ENCODE results near the gene GIGYF1.
A peak's percentile ranks its signal among the peaks of the same experiment; 100 is the strongest.
"Not testable (repeated sequence)": the region's sequence is repeated elsewhere in the genome, so short reads cannot be mapped to it uniquely, and the experiment has no call there.

GIGYF1 gene

DNA sequence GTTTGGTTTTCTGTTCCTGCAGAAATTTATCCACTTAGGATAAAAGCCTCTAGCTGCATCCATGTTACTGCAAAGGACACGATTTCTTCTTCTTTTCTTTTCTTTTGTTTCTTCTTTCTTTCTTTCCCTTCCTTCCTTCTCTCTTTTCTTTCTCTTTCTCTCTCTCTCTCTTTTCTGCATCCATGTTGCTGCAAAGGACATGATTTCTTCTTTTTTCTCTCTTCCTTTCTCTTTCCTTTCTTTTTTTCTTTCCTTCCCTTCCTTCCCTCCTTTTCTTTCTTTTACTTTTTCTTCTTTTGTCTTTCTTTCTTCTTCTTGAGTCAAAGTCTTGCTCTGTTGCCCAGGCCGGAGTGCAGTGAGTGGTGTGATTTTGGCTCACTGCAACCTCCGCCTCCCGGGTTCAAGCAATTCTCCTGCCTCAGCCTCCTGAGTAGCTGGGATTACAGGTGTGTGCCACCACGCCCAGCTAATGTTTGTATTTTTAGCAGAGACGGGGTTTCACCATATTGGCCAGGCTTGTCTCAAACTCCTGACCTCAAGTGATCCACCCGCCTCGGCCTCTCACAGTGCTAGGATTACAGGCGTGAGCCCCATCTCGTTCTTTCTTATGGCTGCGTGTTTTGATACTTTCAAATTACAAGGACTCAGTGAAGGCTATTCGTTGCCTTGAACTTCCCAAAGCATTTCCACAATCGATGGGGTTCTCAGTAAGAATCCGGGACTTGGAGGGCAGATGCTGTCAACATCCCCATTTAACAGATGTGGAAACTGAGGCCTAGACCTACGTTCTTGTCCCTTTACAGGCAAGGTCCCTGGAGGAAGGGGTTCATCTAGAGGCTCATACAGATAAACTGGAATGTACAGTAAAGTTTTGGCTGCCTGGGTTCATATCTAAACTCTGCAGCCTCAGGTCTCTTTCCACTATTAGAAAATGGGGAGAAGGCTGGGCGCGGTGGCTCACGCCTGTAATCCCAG lies 22.4 kb downstream of the GIGYF1 start:
- no peak for DNase-seq

DNA sequence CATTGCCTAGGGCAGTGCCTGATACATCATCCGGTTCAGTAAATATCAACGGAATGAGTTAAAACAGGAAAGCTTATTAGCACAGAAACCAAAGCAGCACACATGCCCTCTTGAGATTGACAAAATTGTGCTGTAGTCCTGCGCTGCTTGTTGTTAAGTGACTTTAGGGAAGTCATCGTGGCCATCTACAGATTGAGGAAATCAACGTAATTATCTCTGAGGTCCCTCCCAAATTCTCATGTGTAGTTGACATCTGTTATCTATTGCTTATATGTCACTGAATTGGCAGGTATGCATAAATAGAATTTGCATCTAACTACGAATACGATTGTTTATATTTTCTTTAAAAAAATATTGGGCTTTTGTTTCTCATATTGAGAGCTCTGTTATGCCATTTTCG lies 24.0 kb downstream of the GIGYF1 start:
- DNase-seq: no peak

DNA sequence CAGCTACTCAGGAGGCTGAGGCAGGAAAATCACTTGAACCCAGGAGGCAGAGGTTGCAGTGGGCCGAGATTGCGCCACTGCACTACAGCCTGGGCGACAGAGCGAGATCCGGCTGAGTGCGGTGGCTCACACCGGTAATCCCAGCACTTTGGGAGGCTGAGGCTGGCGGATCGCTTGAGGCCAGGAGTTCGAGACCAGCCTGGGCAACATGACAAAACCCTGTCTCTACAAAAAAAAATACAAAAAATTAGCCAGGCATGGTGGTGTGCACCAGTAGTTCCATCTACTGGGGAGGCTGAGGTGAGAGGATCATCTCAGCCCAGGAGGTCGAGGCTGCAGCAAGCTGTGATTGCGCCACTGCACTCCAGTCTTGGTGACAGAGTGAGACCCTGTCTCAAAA lies 24.9 kb downstream of the GIGYF1 start:
- DNase-seq: not testable (repeated sequence)

DNA sequence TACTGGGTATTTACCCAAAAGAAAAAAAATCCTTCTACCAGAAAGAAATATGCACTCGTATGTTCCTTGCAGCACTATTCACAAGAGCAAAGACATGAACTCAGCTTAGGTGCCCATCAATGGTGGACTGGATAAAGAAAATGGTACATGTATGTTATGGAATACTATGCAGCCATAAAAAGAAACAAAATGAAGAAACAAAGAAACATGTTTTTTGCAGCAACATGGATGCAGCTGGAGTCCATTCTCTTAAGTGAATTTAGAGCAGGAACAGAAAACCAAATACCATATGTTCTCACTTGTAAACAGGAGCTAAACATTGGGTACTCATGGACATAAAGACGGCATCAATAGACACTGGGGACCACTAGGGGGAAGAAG lies 26.0 kb downstream of the GIGYF1 start:
- no peak for DNase-seq

DNA sequence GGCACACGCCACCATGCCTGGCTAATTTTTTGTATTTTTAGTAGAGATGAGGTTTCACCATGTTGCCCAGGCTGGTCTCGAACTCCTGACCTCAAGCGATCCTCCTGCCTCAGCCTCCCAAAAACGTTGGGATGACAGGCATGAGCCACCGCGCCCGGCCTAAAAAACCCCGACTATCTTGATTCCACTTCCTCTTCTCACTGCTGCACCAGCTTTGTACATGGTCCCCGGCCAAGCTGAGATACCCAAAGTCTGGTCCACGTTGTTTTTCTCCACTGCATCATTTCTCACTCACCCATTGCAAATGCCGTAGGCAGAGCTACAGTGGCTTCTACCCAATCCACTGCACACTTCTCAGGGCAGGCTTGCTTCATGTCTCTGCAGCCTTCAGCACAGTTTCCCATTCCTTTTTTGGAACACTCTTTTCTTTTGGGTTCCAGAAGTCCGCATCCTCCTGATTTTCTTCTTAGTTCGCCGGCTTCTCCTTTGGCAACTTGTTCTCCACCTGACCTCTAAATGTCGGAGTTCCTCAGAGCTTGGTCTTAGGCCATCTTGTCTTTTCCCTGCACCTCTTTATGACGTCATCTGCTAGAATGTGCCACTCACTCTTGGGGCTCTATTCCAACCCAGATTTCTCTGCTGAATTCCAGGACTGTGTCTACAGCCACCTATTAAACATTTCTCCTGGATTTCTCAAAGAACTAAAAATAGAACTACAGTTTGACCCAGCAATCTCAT lies 26.6 kb downstream of the GIGYF1 start:
- no peak for DNase-seq

DNA sequence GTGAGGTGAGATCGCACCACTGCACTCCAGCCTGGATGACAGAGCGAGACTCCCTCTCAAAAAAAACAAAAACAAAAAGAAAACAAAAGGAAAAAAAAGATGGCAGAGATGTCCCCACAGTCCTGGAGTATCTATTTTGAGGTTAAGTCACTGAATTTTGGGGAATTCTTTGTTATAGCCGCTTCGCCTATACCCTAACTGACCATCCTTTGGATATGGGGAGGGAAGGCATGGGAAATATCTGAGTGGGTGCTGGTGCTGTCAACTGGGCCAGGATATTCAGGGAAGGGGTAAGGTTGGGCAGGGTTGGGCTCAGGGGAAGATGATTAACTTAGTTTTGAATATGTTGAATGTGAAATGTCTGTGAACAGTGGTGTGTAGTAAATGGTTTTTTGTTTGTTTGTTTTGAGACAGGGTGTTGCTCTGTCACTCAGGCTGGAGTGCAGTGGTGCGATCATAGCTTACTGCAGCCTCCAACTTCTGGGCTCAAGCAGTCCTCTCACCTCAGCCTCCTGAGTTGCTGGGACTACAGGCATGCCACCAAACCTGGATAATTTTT lies 28.8 kb downstream of the GIGYF1 start:
- DNase-seq: no peak

DNA sequence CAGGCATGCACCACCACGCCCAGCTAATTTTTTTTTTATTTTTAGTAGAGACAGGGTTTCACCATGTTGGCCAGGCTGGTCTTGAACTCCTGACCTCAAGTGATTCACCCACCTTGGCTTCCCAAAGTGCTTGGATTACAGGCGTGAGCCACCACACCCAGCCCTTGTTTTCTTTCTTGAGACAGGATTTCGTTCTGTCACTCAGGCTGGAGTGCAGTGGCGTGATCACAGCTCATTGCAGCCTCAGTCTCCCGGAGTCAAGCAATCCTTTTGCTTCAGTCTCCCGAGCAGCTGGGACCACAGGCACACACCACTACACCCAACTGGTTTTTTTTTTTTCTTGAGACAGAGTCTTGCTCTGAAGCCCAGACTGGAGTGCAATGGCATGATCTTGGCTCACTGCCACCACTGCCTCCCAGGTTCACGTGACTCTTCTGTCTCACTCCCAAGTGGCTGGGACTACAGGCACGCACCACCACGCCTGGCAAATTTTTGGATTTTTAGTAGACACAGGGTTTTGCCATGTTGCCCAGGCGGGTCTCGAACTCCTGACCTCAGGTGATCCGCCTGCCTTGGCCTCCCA lies 31.8 kb downstream of the GIGYF1 start:
- not testable (repeated sequence) for DNase-seq

DNA sequence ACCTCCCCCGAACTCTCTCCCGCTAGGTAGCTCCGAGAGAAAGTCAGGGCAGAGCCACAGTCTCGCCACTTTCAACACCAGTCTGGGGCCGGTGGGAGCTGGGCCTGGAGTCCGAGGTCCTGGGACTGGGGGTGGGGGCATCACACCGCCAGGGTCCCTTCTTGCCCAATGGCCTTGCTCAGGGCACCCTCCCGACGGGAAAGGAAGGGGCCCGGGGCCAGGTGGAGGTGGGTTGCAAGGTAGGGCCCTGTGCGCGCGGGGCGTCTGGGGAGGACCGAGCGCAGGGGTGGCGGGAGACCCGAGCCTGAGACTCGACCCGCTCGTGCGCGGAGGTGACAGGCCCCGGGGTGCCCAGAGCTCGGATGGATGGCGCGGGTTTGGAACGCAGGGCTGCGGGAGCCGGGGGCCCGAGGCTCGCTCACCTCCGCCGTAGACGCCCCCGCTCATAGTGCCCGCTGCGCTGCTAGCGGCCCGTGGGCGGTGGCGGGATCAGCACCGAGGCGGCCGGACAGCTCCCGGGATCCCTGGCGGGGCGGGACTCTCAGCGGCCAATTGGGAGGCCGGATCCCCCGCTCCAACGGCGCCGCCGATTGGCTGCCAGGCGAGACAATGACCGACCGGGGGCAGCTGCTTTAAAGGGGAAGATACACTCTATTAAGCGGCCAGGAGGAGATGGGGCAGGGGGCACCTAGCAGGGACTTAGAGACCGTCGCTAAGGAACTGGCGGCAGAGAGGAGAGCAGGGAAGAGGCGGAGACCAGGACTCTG lies 38.0 kb downstream of the GIGYF1 start, which contains the start of gene ACTL6B:
Gene ACTL6B (minus strand): TSS at position 541 of the 767 bp plus-strand sequence. CDS start 94 bp downstream, at position 447.
- DNase-seq: peak; percentile 50

DNA sequence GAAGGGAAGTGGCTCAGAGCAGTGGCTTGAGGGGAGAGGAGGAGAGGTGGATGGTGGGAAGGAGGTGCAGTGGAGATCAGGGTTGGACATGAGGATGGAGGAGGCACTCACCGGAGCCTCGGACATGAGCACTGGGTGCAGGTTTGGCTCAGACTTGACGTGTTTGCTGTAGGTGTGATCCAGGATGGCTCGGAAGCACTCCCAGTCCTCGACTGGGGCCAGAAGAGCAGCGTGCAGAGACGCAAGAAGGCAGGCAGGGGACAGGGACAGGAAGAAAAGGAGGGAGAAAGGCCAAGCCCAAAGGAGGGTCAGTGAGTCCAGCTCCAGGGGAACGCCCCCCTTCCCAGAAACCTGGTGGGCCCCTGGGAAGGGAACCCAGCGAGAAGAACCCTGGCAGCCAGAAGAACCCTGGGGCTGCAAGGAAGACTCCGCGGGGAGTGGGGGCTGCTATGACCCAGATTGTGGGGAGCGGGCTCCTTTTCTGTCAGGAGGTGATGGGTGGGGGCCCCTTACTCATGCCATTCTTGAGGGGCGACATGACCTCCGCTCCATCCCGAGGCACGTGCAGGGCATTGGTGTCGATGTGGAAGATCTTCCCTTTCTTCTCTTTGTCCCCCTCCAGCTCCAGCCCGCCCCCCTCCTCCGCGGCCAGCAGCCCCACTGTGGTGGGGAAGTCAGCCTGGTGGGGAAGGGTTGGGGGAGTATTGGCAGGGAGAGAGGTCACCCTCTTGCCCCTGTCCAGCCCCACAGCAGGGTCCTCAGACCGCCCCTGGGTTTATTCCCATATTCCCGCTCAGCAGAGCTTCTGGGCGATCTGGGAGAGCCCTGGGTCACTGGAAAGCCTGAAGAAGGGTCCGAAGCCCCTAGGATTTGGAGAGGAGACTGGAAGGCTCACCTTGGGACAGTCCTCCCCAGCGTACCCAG lies 38.9 kb downstream of the GIGYF1 start:
- DNase-seq: no peak

DNA sequence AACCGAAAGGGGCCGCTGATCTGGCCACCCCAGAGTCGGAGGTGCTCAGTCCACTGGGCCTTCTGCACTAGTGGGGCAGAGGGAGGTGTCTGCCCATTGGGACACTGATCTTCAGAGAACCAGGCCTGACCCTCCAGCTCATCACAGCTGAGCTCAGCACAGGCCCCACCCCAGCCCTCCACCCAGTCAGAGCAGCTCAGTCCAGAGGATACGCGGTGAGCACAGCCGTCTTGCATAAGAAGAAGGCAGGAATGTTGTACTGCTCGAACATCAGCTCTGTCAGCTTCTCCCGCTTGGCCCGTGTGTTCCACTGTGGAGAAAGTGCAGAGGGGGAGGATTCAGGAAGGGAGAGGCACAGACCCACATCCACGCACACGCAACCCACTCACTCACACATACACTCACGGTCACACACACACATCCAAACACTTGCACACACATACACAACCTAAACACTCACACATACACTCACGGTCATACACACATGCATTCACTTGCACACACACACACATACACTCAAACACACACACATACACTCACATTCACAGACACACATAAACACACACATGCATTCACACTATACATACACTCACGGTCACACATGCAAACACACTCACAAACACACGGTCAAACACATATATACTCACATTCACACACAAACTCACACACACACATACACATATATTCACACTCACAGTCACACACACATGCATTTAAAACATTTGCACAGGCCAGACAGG lies 44.1 kb downstream of the GIGYF1 start:
- no peak for DNase-seq

DNA sequence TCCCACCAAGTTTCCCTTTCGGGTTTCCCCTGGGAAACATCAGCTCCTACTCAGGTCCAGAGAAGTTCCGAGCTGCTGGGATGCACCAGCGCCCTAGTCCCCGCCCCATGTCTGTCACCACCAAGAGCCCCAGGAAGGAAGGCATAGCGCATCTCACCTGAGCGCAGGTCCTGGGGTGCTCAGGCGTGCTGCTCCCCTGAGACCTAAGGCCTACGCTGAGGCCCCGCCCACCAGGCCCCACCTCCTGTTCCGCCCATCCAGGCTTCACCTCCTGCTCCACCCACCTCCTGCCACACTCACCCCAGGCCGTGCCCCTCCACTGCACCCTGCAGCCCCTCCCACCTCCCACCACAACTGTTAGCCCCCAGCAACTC lies 51.5 kb downstream of the GIGYF1 start:
- DNase-seq: peak; percentile 21

DNA sequence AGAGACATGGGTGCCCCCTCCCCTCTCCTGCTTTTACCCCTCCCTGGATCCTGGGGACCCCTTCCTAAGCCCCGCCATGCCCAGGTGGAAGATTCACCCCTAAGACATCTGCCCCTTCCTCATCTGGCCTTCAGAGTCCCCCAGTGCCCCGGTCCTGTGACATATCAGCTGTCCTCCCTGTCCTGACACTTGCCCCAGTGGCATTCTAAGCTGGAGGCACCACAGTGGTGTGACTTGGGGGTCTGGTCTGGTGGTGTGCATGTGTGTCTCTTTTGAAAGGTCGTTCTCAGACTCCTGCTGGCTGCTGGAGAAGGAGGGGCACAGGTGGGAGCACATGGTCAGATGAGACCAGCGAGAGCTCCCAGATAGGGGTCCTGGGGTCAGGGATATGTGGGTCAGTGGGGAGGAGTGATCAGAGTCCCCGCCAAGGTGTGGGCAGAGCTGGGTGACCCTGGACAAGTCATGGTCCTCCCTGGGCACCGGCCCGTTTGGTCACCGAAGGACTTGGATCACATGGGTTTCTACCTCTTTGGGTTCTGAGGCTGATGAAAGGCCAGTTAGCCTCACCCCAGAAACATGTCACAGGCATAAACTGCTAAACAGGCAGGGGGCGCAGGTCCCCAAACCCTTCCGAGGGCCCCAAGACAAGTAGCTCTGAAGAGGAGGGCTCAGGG lies 52.1 kb downstream of the GIGYF1 start:
- DNase-seq: no peak

DNA sequence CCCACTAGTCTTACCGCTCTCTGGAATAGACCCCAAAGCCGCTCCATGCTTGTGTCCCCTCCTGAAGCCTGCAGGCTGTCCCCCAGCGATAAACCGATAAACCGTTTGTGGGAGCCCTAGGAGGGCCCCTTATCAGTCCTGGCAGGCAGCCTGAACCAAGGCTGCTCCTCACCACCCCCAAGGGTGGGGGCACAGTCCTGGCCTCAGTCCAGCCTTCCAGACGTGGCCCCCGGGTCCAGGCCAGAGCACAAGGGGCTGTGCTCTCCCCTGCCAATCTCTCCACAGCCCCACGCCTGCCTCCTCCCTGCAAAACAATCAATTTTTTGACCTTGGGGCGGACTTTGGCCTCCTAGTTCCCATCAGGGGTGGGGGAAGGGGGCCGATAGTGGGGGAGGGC lies 52.6 kb downstream of the GIGYF1 start, which contains the start of gene TFR2:
Gene TFR2 (minus strand): TSS at position 90 of the 397 bp plus-strand sequence. CDS start 43 bp downstream, at position 47.
- DNase-seq: no peak

DNA sequence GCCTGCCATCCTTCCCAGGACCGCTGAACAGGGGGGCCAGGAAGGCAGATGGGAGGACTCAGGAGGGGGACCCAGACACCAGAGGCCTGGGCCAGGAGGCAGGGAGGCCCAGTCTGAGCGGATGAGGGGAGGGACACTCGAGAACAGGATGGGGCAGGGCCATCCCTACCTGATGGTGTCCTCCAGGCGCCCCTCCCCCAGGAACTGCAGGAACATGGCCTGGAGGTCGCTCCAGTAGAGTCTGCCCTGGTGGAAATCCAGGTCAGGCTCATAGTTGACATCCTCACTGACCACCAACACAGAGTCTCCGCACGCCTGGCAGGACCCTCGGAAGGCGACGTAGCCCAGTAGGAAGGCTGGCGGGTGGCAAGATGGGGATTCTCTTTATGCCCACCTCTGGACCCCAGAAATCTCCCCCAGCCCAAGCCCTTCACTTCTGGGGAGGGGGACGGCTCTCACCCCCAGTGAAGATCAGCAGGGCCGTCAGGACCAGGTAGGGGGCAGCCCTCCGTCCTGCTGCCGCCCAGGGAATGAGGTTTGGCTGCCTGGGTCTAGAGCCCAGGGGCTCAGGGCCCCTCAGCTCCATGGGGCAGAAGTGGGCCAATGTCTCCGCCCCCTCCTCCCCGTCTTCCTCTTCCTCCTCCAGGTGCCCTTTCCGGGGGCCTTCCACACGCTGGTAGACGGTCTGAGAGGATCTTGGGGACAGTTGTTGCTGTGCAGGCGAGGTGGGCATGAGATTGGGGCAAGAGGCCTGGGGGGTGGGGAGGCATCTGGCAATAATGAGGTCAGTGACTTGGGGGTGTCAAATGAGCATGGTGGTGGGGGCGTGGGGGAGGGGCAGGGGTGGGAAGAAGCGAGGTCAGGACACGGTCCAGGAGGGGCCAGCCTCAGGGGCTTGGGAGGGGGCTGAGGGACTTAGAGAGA lies 53.3 kb downstream of the GIGYF1 start:
- no peak for DNase-seq

DNA sequence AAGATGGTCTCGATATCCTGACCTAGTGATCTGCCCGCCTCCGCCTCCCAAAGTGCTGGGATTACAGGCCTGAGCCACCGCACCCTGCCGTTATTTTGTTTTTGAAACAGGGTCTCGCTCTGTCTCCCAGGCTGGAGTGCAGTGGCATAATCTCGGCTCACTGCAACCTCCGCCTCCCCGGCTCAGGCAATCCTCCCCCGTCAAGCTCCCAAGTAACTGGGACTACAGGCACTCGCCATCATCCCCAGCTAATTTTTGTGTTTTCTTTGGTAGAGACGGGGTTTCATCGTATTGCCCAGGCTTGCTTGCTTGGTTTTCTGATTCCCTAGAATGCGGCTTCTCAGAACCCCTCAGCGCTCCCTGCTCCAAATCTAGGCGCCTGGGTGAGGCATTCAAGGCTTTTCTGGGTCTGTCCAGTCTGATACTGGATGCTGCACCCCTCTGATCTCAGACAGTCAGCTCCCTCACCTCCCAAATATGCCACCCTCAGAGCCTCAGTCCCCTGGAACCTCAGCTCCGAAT lies 54.0 kb downstream of the GIGYF1 start:
- no peak for DNase-seq

DNA sequence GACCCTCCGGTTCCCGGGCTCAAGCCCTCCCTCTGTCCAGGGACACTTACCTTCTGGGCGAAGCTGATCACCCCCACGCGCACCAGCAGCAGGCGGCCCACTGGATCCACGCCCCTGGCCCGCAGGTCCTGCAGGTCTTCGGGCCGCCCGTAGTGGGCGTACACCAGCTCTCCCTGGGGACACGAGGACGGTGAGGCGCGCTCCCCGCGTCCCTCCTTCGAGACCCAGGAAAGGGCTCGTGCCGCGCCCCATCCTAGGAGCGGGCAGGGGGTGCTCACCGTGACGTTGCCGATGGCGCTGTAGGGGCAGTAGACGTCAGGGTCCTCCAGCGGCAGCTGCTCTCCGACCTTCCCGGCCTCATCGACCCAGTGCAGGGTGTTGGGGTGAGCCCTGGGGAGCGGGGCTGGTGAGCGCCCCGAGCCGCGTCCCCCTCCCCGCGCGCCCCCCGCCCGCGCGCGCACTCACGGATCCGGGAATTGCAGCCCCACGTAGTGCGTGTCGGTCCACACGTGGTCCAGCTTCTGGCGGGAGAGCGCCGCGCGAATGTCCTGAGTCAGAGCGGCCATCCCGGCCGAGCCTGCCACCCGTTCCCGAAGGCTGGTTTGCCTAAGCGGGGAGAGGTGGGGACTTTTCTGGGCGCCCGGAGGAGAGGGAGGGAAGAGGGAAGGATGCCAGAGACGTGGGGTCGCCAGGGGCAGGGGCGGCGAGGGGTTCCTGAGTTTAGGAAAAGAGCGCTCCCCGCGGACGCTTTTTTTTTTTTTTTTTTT lies 60.9 kb downstream of the GIGYF1 start:
- peak; percentile 75 for DNase-seq

DNA sequence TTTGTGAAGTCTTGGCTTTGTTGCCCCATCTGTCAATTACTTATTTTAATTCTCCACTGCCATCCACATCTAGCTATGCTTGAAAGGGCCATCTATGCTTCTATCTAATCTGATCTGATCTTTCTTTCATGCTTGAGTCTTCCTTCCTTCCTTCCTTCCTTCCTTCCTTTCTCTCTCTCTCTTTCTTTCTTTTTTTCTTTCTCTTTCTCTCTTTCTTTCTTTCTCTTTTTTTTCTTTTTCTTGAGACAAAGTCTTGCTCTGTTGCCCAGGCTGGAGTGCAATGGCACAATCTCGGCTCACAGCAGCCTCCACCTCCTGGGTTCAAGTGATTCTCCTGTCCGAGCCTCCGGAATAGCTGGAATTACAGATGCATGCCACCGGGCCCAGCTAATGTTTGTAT lies 64.0 kb downstream of the GIGYF1 start:
- no peak for DNase-seq
